ENCODE measurements around the gene NCLN.
"Not testable (repeated sequence)": the region's sequence is repeated elsewhere in the genome, so short reads cannot be mapped to it uniquely, and the experiment has no call there.

DNA sequence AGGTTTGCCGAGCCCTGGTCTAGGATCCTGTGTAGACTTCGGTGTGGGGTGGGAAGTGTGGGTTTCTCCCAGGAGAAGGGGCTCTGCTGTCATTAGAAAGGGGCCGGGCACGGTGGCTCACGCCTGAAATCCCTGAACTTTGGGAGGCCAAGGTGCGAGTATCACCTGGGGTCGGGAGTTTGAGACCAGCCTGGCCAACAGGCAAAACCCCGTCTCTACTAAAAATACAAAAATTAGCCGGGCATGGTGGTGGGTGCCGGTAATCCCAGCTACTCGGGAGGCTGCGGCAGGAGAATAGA lies 6.0 kb downstream of the NCLN start:
- TF ChIP-seq, protein P1, sequence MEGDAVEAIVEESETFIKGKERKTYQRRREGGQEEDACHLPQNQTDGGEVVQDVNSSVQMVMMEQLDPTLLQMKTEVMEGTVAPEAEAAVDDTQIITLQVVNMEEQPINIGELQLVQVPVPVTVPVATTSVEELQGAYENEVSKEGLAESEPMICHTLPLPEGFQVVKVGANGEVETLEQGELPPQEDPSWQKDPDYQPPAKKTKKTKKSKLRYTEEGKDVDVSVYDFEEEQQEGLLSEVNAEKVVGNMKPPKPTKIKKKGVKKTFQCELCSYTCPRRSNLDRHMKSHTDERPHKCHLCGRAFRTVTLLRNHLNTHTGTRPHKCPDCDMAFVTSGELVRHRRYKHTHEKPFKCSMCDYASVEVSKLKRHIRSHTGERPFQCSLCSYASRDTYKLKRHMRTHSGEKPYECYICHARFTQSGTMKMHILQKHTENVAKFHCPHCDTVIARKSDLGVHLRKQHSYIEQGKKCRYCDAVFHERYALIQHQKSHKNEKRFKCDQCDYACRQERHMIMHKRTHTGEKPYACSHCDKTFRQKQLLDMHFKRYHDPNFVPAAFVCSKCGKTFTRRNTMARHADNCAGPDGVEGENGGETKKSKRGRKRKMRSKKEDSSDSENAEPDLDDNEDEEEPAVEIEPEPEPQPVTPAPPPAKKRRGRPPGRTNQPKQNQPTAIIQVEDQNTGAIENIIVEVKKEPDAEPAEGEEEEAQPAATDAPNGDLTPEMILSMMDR (IDR thresholded peaks at IDR 0.05 in 4 of 5, conservative IDR thresholded peaks at IDR 0.05 in 1 of 5): not testable (repeated sequence)
- TF ChIP-seq POLR2A (IDR thresholded peaks at IDR 0.05): not testable (repeated sequence)
